Nucleus accumbens (tissue), 56 donors: Measurements from ENCODE around the gene METTL5.
"Not testable (repeated sequence)": the region's sequence is repeated elsewhere in the genome, so short reads cannot be mapped to it uniquely, and the experiment has no call there.

Experiments
- DNase-seq, 56 donors: peaks; one replicate each; lab custom pipeline; 2025; lab: John Stamatoyannopoulos, UW

The METTL5 gene

GRCh38 chr2:169838743-169839489, 14.2 kb upstream of the METTL5 start:
- DNase-seq: no peak

GRCh38 chr2:169834401-169834800, 9.7 kb upstream of the METTL5 start:
- no peak for DNase-seq

- peak in 50 of 56 donors; percentile 4 to 67 (median 40) for DNase-seq
Observed at GRCh38 chr2:169828141-169828811, 3.6 kb upstream of the METTL5 start.

- peak; percentile 37 to 95 (median 82) for DNase-seq
Observed at GRCh38 chr2:169827272-169828140, 2.8 kb upstream of the METTL5 start, which contains the start of gene UBR3. TSS of gene UBR3 (plus strand) at chr2:169827454. CDS start at chr2:169827508, 54 bp downstream.

GRCh38 chr2:169823996-169824372, 721 bp downstream of the METTL5 start:
- DNase-seq: no peak

- no peak for DNase-seq
Observed at GRCh38 chr2:169822785-169823392, 1.8 kb downstream of the METTL5 start.

GRCh38 chr2:169822036-169822435, 2.7 kb downstream of the METTL5 start:
- DNase-seq: no peak

GRCh38 chr2:169820101-169820500, 4.6 kb downstream of the METTL5 start:
- DNase-seq: not testable (repeated sequence)

- no peak for DNase-seq
Observed at GRCh38 chr2:169819106-169819505, 5.6 kb downstream of the METTL5 start.

- no peak for DNase-seq
Observed at GRCh38 chr2:169818241-169818640, 6.5 kb downstream of the METTL5 start.

- DNase-seq: not testable (repeated sequence)
Observed at GRCh38 chr2:169817369-169817768, 7.3 kb downstream of the METTL5 start.

- not testable (repeated sequence) for DNase-seq
Observed at GRCh38 chr2:169816961-169817360, 7.7 kb downstream of the METTL5 start.

GRCh38 chr2:169815849-169816248, 8.9 kb downstream of the METTL5 start:
- no peak for DNase-seq

GRCh38 chr2:169808221-169808620, 16.5 kb downstream of the METTL5 start:
- no peak for DNase-seq

GRCh38 chr2:169806586-169806985, 18.1 kb downstream of the METTL5 start:
- DNase-seq: no peak

- DNase-seq: no peak
Observed at GRCh38 chr2:169803480-169803879, 21.2 kb downstream of the METTL5 start.

- DNase-seq: peak; percentile 17 to 96 (median 86)
Observed at GRCh38 chr2:169798718-169799592, 25.8 kb downstream of the METTL5 start, which contains the start of gene SSB. TSS of gene SSB (plus strand) at chr2:169798871. CDS start at chr2:169800961, 2,090 bp downstream.

- DNase-seq: no peak
Observed at GRCh38 chr2:169798397-169798717, 26.3 kb downstream of the METTL5 start.

GRCh38 chr2:169797601-169798000, 27.1 kb downstream of the METTL5 start:
- DNase-seq: no peak

GRCh38 chr2:169796441-169796840, 28.3 kb downstream of the METTL5 start:
- DNase-seq: no peak
